ENCODE results near the gene MACROH2A2. TPM values are rescaled to one million over a fixed set of nuclear protein-coding genes. Genes with fewer than 3 reads are reported as not detected.

MACROH2A2 gene
- total and polyA plus RNA-seq, 2 of the 4 experiments (the other 2 are of a cell fraction) = 16.1 to 17.4 TPM

GRCh38 chr10:70067586-70067985 lies 14.9 kb downstream of the MACROH2A2 start:
- Histone ChIP-seq H3K27ac (ENCODE audit: insufficient read depth, low read length) (no peak overlapping the region), H3K27me3 (ENCODE audit: control insufficient read depth, insufficient read depth, low read length) (no peaks in the 10 kb centered on the region), H3K4me2 (ENCODE audit: low read depth, low read length) (no peak overlapping the region), H3K9me1 (ENCODE audit: insufficient read depth, low read length) (0 out of 2 replicates have a peak, but pooled peaks cover 3% of the 10 kb centered on the region), H4K20me1 (ENCODE audit: insufficient read depth, low read length) (0 out of 2 replicates have a peak, but pooled peaks cover 4% of the 10 kb centered on the region), H2AFZ (replicated peaks; ENCODE audit: low read length, poor library complexity) (no peak overlapping the region), H2BK5ac (ENCODE audit: low read depth, low read length, poor library complexity, severe bottlenecking) (no peak overlapping the region), H2AK5ac (ENCODE audit: low read depth, low read length) (no peak overlapping the region), H2BK15ac (ENCODE audit: low read depth, low read length) (no peak overlapping the region), H4K5ac (ENCODE audit: low read depth, low read length) (no peak overlapping the region), H3K79me1 (ENCODE audit: low read depth in 1 of 2, low read length in 2 of 2) (peaks cover 3 to 8% of the 10 kb centered on the region in 2 experiments; a peak in 2 of 4 replicates), H3K23ac (ENCODE audit: low read depth, low read length) (no peak overlapping the region), H3K4ac (ENCODE audit: low read depth, low read length) (no peak overlapping the region), H3K14ac (replicated peaks; ENCODE audit: low read depth, low read length) (no peak overlapping the region), H3K9me3 (ENCODE audit: control insufficient read depth, insufficient read depth, low read length) (no peaks in the 10 kb centered on the region), H4K91ac (ENCODE audit: insufficient read depth, low read depth, low read length) (no peak overlapping the region), H3K18ac (ENCODE audit: low read depth, low read length) (no peak overlapping the region), H2AK9ac (replicated peaks; ENCODE audit: low read depth, low read length, poor library complexity) (no peak overlapping the region), H3K4me1 (ENCODE audit: control insufficient read depth, insufficient read depth, low read length) (no peaks in the 10 kb centered on the region), H3K56ac (ENCODE audit: extremely low read depth, insufficient read depth, low read length) (no peak overlapping the region), H3K4me3 (ENCODE audit: insufficient read depth, low read depth, low read length) (no peak overlapping the region), H3K36me3 (ENCODE audit: control insufficient read depth, insufficient read depth, low read length) (no peaks in the 10 kb centered on the region), H2BK20ac (ENCODE audit: low read depth, low read length) (no peak overlapping the region), H3K9ac (ENCODE audit: low read depth, low read length) (no peak overlapping the region), H4K8ac (ENCODE audit: low read depth in 2 of 2, low read length in 2 of 2) (no peak overlapping the region), H2BK120ac (ENCODE audit: low read depth, low read length) (no peak overlapping the region)
- ChIA-PET CTCF (no interaction called here), POLR2A (ENCODE audit: unreplicated experiment) (no interaction called here)
- DNase-seq (no peak), ATAC-seq (ENCODE audit: low read depth) (no peak)
- intact Hi-C loops (cut with micrococcal nuclease) (no loop called here), dilution Hi-C loops (cut with HindIII; ENCODE audit: low sequenced_read_pairs, unreplicated experiment) (no loop called here), in situ Hi-C loops (cut with MboI; ENCODE audit: low sequenced_read_pairs) (no loop called here)
- WGBS, 2 experiments (ENCODE audit: extremely low coverage in 2 of 2, insufficient read length in 1 of 2) = no CpG with 5 or more reads among the region's 2 CpGs
- BruUV-seq (replicated peaks) = no TSS peak
- TF ChIP-seq POLR2A (IDR thresholded peaks at IDR 0.05; ENCODE audit: low read depth, low read length) (no peak), RCOR1 (IDR thresholded peaks at IDR 0.05; ENCODE audit: insufficient replicate concordance, low read length) (no peak), CEBPB (IDR thresholded peaks at IDR 0.05; ENCODE audit: low read depth, low read length) (no peak), MAFK (IDR thresholded peaks at IDR 0.05; ENCODE audit: low read depth, low read length) (no peak)
- TF ChIP-seq, protein P1, sequence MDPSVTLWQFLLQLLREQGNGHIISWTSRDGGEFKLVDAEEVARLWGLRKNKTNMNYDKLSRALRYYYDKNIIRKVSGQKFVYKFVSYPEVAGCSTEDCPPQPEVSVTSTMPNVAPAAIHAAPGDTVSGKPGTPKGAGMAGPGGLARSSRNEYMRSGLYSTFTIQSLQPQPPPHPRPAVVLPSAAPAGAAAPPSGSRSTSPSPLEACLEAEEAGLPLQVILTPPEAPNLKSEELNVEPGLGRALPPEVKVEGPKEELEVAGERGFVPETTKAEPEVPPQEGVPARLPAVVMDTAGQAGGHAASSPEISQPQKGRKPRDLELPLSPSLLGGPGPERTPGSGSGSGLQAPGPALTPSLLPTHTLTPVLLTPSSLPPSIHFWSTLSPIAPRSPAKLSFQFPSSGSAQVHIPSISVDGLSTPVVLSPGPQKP (IDR thresholded peaks at IDR 0.05; ENCODE audit: borderline replicate concordance, low read depth, low read length) = no peak
